ENCODE data around the gene ZNF705A.

DNA sequence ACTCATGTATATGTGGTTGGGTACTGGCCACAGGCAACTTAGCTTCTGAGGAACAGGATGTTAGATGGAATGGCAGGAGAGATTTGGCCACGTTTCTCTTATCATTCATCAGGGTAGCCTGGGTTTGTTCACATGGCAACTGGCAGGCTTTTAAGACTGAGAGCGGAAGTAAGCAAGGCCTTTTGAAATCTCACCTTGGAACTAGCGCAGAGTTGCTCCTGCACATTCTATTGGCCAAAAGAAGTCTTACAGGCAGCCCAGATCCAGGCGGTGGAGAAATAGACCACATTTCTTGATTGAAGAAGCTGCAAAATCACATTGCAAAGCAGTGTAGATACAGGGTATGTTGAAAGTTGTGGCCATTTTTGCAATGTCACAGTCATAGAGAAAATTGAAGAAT, 29.7 kb upstream of the ZNF705A start:
- TF ChIP-seq, protein P1, sequence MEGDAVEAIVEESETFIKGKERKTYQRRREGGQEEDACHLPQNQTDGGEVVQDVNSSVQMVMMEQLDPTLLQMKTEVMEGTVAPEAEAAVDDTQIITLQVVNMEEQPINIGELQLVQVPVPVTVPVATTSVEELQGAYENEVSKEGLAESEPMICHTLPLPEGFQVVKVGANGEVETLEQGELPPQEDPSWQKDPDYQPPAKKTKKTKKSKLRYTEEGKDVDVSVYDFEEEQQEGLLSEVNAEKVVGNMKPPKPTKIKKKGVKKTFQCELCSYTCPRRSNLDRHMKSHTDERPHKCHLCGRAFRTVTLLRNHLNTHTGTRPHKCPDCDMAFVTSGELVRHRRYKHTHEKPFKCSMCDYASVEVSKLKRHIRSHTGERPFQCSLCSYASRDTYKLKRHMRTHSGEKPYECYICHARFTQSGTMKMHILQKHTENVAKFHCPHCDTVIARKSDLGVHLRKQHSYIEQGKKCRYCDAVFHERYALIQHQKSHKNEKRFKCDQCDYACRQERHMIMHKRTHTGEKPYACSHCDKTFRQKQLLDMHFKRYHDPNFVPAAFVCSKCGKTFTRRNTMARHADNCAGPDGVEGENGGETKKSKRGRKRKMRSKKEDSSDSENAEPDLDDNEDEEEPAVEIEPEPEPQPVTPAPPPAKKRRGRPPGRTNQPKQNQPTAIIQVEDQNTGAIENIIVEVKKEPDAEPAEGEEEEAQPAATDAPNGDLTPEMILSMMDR (optimal IDR thresholded peaks at IDR 0.05 in 1 of 3, IDR thresholded peaks at IDR 0.05 in 1 of 3, conservative IDR thresholded peaks at IDR 0.05 in 1 of 3; ENCODE audit: extremely low read depth in 1 of 3, insufficient read depth in 2 of 3, low read length in 3 of 3), result no peak
- no peak for TF ChIP-seq EZH2 (IDR thresholded peaks at IDR 0.05; ENCODE audit: low read length)

Measured in keratinocyte (primary cell).